NCI-H510A (cell line): Measurements from ENCODE around the gene CAMSAP2.
"Not testable (repeated sequence)": the region's sequence is repeated elsewhere in the genome, so short reads cannot be mapped to it uniquely, and the experiment has no call there.

Source experiments
- DNase-seq: peaks from one replicate; lab custom pipeline; 2025; lab: John Stamatoyannopoulos, UW

The CAMSAP2 gene

GRCh38 chr1:200738949-200739651 lies 407 bp downstream of the CAMSAP2 start:
- peak; percentile 79 for DNase-seq

- DNase-seq, result no peak
These were observed 1.2 kb downstream of the CAMSAP2 start for GRCh38 chr1:200739702-200740570.

- DNase-seq, result no peak
These were observed 2.0 kb downstream of the CAMSAP2 start for GRCh38 chr1:200740571-200741208.

DNA sequence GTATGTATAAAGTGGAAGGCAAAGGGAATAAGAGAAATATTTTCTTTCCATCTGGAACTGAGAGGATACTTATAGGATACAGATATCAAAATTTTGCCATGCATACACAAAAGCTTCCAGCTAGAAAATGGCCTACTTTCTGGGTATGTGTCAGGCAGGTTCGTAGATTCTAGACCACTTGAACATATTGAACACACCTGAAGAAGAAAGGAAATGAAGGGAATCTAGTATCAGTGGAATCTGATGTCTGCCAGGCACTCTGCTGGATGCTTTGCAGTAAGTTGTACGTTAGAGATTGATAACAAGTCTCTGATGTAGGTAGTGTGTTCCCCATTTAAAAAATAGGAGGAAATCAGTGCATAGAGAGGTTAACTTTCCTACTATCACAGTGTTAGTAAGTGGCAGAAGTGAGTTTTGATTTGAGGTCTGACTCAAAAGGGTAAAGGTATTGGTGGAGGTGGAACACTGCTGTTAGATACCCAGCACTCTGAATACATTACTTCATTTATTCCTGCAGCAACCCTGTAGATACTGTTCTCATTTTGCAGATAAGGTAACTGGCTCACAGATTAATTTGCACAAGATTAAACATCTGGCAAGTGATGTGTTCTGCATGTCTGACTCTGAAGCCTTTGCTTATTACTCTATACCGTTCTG lies 3.0 kb downstream of the CAMSAP2 start:
- DNase-seq, result no peak

DNA sequence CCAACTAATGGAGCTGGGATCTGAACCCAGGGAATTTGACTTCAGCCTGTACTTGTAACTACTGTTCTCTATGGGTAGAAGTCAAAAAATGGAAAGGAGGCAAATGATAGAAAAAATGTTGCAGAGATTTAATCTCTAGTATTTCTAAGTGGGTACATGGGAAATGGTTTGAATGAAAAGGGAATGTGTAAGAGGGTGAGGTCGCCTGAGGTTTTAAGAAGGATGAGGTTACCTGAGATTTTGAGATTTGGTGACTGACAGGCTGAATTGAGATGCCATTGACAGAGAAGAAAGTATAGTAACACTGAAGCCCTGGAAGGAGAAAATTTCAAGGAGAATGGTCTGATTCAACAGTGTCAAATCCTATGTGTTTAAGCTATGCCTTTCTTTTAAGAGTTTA lies 5.5 kb downstream of the CAMSAP2 start:
- DNase-seq, result no peak

DNA sequence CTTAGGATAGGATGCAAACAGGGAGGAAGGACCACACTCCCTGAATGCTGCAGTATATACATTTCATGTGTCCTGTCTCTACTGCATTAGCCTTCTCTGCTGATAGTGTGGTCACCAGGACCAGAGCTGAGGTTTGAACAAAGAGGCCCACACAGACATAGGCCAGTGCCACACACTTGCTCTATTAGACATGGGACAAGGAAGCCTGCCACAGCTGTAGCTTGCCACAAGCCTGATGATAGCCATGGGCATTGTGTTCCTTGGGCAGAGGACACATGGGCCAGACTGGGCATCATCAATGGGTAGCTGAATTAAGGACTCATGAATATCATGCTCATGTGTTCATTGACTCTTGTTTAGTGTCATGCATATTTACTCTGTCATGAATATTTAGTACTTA lies 10.4 kb downstream of the CAMSAP2 start:
- DNase-seq, result no peak

- DNase-seq, result not testable (repeated sequence)
These were observed 12.1 kb downstream of the CAMSAP2 start for GRCh38 chr1:200750749-200751148.

GRCh38 chr1:200751717-200752116 lies 13.0 kb downstream of the CAMSAP2 start:
- DNase-seq, result no peak

DNA sequence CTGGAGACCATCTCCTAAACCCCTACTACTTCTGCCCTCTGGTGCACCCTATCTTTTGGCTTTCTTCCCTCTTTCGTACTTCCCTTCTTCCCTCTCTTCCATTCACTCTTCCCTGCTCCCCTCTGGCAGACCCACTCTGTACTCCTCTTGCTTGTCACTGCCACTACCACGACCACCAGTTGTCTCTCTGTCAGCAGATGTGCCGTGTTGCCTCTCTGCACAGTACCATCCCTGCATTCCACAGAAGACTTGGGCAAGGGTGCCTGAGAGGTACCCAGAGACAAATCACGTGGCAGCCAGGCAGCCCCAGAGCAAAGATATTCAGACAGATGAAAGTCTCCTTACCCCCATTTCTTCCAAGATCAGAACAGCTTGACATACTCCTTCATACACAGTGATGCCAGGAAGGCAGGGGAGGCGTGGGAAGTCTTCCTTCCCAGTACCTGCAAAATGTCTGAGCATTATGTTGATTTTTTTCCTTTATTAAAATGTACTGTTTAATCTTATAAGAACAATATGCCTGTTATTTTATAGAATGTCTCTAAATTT lies 15.0 kb downstream of the CAMSAP2 start:
- DNase-seq, result no peak

DNA sequence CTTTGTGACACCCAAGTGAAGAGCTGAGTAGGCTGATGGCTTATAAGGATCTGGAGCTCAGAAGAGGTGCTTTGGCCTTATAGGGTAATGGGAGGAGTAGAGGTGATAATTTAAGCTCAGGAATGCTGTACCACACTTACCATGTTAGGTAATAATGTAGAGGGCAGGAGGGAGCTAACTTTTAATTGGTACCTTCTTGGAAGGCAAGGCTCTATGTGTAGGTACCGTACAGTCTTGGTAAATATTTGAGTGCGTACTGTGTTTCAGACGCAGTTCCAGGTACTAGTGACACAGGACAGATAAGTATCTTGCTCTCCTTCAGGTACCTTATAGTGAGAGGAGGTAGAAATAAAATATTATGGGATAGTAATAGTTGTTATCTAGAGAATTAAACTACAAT lies 16.8 kb downstream of the CAMSAP2 start:
- no peak for DNase-seq

- DNase-seq, result no peak
These were observed 23.4 kb downstream of the CAMSAP2 start for GRCh38 chr1:200762089-200762488.

DNA sequence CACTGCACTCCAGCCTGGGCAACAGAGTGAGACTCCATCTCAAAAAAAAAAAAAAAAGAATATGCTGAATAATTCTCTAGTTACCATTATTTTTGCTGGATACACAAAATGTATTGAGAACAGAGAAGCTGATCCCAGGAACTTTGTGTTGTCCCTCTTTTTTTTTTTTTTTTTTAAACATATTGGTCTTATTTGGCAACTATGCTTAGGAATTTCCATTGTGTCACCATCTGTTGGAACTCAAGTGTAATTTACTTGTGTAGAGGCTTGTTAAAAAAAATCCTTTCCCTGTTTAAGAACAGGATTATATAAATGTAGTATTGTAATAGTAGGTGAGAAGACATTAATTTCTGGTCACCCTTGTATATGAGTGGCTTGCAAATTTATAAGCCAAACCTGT lies 28.6 kb downstream of the CAMSAP2 start:
- no peak for DNase-seq

GRCh38 chr1:200771625-200772555 lies 33.2 kb downstream of the CAMSAP2 start:
- no peak for DNase-seq

DNA sequence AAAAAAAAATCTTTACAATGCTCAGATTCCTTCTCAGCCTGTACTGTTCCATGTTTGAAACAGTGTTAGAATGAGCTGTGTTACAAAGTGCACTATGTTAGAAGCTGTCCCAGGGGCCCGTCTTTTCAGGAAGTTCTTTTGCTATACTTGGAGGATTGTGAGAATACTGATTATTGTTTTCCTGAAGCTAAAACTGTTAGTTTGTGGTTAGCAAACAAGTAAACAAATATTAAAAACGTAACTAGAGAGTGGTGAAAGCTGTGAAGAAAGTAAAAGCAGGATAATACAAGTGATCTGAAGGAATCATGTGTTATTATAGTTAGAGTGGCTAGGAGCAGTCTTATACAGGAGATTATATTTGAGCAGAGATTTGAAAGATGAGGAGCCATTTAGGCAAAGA lies 35.6 kb downstream of the CAMSAP2 start:
- DNase-seq, result no peak

DNA sequence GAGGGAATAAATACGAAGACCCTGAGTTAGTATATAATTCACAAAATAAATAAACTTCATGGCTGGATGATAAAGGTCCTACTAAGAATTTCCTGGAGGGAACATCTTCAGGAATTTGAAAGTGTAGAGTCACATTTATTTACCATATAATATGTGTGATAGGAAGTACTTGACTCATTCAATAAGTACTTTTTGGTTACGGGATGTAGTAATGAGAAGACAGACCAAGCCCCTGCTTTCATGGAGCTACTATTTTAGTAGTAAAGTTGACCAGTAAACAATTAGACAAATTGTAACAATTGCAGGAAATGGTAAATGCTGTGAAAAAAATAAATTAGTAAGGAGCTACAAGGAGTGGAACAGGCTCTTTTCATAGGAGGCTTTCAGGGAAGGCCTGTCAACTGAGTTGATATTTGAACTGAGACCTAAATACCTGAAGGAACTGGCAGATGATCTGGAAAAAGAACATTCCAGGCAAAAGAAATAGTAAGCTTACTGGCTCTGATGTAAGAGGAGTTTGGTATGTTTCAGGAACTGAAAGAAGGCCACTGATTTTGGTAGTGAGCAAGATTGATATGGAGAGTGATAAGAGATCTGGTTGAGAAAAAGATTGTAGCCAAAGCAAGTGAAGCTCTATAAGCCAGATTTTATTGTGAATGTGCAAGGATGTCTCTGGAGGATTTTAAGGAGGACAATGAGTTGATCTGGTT lies 36.2 kb downstream of the CAMSAP2 start:
- no peak for DNase-seq

- no peak for DNase-seq
These were observed 37.2 kb downstream of the CAMSAP2 start for GRCh38 chr1:200775850-200776249.

DNA sequence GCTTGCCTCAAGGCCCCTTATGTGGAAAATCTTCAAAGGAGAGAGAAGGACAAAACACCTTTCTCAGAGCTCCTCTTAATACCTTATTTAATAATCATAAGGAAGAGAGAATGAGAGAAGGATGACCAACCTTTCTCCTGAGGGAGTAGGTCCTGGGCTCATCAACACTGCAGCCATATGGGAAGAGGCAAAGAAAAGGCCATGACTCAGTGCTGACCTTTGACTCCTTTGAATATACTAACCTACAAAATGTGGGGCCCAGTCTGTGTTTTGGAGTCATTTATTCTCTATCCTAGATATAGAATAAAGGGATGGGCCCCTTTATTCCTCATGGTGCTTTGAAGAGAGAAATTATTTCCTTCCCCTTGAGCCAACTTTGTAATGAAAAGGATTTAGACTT lies 38.3 kb downstream of the CAMSAP2 start:
- DNase-seq, result no peak

DNA sequence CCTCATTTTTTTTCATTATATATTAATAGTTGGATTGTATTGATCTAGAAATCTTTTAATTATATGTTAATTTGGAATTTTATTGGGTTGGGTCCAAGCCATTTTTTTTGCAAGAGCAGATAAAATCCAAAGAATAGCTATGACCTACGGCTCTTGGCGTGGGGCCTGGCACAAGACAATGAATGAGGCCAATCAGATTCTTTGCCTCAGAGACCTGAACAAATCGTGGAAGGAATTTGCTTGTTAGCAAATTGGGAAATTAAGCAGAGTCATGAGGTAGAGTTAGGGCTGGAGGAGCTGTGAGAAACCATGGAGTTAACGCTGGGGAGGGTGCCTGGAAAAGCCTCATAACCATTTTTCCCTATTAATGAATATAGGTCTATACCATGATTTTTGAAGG lies 40.1 kb downstream of the CAMSAP2 start:
- DNase-seq, result no peak

DNA sequence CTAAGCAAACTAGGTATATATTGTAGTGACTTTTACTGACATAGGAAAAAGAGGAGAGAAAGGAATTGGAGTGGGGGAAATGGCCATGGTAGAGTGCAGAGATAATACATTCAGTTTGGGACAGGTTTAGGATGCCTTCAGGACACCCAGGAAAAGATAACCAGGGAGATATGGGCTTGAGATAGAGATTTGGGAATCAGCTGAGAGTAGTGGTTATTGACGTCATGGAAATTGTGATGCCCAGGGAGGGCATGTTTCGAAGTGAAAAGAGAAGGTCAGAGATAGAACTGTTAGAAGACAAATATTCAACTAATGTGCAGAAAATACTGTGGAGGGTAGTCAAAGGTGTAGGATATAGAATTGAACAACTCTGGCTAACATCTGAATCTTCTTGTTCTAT lies 40.6 kb downstream of the CAMSAP2 start:
- no peak for DNase-seq
